Putamen (tissue), 1 donor: ENCODE data around the gene SEC24B.
"Not testable (repeated sequence)": the region's sequence is repeated elsewhere in the genome, so short reads cannot be mapped to it uniquely, and the experiment has no call there.

Source experiments
- DNase-seq: peaks from one replicate; pipeline ENCODE4 v3.0.0-alpha.2; 2016; ENCODE audit warnings: low spot score

The SEC24B gene

DNA sequence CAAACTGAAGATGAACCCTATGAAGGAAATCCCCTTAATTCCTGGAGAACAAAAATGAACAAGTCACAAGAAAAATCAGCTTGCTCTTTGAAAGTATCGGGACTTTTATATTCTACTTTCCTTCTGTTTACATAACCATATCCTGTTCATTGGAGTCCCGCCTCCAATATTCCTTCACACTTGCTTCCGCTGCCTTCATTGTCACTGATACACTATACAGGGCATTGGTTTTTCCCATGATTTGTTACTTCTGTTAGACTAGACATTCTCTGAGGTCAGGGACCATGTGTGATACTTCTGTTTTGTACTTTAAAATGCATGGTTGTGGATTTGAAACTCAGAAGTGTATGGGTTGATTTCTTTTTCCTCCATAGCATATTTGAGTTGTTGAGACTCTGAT is 145.2 kb downstream of the SEC24B start:
- no peak for DNase-seq

DNA sequence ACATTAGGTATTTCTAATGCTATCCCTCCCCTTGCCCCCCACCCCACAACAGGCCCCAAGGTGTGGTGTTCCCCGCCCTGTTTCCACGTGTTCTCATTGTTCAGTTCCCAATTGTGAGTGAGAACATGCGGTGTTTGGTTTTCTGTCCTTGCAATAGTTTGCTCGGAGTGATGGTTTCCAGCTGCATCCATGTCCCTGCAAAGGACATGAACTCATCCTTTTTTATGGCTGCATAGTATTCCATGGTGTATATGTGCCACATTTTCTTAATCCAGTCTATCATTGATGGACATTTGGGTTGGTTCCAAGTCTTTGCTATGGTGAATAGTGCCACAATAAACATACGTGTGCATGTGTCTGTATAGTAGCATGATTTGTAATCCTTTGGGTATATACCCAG is 146.4 kb downstream of the SEC24B start:
- DNase-seq: not testable (repeated sequence)

DNA sequence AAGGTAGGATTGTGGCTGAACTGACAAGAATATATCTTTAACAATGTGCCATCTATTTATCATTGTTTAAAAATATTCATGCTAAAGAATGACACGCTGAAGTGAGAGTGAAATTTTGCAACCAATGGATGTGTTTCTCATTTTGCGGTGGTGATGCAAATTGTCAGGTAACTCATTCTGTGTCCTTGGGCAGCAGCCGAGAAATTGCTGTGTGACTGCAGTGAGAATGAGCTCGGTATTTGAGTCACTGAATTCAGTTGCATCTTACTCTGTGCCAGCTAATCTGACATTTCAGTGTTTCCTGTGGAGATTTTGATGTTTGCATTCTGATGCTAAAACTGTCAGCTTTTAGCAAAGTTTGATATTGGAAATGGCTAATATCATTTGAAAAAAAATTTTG is 154.6 kb downstream of the SEC24B start:
- DNase-seq: no peak

DNA sequence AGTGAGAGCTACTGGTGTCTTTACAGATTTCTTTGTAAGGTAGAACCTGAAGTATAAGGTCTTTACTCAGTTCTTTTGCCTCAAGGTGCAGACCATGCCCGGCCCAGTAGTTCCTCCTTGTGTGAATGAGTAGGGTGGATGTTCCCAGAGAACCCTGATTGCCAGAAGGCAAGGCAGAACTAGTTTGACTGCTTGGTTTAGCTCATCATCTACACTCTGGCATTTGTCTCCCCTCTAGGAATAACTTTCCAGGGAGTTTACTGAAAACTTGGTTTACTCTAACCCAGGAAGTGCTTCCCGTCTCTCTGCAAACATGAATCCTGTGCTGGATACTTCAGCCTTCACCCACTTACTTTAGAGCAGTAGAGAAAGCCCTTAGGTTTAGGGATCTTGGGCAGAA is 155.5 kb downstream of the SEC24B start:
- no peak for DNase-seq

DNA sequence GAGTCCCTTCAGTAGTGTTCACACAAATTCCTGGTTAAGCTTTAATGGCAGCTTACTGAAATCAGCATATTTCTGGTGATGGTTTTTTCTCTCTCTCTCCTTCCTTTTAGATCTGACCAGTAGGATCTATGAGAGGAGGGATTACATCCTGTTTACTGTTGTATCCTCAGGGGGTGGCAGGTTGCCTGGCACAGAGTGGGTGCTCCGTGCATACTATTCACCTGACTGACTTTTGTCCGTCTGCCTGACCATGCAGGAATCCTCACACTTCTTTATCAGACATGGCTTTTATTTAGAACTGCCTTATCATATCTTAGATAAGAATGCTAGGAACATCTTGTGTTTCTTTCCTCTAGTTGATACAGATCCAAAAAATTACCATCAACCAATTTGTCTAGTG is 156.0 kb downstream of the SEC24B start:
- no peak for DNase-seq
